ENCODE data around the gene TXNDC15. TPM values are rescaled to one million over a fixed set of nuclear protein-coding genes. Genes with fewer than 3 reads are reported as not detected.

The TXNDC15 gene
- total RNA-seq, 1 experiment from 2014 or later = 47.4 TPM

DNA sequence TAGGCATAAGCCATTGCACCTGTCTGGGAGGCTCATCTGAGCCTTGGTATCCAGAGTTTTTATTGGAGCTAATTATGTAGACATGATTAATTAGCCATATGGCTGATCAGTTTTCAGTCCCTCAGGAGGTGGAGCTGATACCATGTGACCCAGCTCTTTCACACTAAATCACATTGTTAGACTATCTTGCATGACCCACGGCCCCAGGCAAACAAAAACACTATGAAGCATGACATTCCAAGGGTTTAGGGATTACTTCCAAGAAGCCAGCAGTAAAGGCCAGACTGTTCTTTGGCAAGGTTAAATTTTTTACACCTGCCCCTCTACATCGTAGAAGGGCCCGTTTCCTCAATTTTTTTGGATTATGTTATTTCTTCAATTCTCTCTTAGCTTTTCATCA, 33.4 kb upstream of the TXNDC15 start:
- Histone ChIP-seq H3K27ac (ENCODE audit: low read length) (no peak overlapping the region), H3K4me3 (ENCODE audit: low read depth in 2 of 2, low read length in 2 of 2) (no peak overlapping the region), H3K27me3 (ENCODE audit: control insufficient read depth, insufficient read depth, low read length) (no peaks in the 10 kb centered on the region), H3K4me1 (ENCODE audit: control insufficient read depth, insufficient read depth, low read length) (peaks cover 7% of the 10 kb centered on the region), H3K36me3 (ENCODE audit: control insufficient read depth, insufficient read depth, low read length) (no peaks in the 10 kb centered on the region), H3K9me3 (ENCODE audit: control insufficient read depth, insufficient read depth, low read depth, low read length) (no peaks in the 10 kb centered on the region)
- in situ Hi-C loops (cut with HindIII; ENCODE audit: low pct_unique_long_range_greater_than_20kb, low sequenced_read_pairs) (no loop called here), intact Hi-C loops (cut with micrococcal nuclease; ENCODE audit: unreplicated experiment) (no loop called here)
- no TSS peak for BruUV-seq (replicated peaks)
- POLR2A ChIA-PET = no interaction called here
- no peak for TF ChIP-seq POLR2AphosphoS5 (IDR thresholded peaks at IDR 0.05; ENCODE audit: low read depth, low read length)
- TF ChIP-seq, protein P1, sequence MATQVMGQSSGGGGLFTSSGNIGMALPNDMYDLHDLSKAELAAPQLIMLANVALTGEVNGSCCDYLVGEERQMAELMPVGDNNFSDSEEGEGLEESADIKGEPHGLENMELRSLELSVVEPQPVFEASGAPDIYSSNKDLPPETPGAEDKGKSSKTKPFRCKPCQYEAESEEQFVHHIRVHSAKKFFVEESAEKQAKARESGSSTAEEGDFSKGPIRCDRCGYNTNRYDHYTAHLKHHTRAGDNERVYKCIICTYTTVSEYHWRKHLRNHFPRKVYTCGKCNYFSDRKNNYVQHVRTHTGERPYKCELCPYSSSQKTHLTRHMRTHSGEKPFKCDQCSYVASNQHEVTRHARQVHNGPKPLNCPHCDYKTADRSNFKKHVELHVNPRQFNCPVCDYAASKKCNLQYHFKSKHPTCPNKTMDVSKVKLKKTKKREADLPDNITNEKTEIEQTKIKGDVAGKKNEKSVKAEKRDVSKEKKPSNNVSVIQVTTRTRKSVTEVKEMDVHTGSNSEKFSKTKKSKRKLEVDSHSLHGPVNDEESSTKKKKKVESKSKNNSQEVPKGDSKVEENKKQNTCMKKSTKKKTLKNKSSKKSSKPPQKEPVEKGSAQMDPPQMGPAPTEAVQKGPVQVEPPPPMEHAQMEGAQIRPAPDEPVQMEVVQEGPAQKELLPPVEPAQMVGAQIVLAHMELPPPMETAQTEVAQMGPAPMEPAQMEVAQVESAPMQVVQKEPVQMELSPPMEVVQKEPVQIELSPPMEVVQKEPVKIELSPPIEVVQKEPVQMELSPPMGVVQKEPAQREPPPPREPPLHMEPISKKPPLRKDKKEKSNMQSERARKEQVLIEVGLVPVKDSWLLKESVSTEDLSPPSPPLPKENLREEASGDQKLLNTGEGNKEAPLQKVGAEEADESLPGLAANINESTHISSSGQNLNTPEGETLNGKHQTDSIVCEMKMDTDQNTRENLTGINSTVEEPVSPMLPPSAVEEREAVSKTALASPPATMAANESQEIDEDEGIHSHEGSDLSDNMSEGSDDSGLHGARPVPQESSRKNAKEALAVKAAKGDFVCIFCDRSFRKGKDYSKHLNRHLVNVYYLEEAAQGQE (IDR thresholded peaks at IDR 0.05; ENCODE audit: insufficient read depth in 1 of 2, low read depth in 2 of 2, low read length in 1 of 2) = no peak
- no peak for TF ChIP-seq SIN3A (IDR thresholded peaks at IDR 0.05; ENCODE audit: borderline replicate concordance, insufficient read depth, low read depth, low read length)
- TF ChIP-seq, protein P2, sequence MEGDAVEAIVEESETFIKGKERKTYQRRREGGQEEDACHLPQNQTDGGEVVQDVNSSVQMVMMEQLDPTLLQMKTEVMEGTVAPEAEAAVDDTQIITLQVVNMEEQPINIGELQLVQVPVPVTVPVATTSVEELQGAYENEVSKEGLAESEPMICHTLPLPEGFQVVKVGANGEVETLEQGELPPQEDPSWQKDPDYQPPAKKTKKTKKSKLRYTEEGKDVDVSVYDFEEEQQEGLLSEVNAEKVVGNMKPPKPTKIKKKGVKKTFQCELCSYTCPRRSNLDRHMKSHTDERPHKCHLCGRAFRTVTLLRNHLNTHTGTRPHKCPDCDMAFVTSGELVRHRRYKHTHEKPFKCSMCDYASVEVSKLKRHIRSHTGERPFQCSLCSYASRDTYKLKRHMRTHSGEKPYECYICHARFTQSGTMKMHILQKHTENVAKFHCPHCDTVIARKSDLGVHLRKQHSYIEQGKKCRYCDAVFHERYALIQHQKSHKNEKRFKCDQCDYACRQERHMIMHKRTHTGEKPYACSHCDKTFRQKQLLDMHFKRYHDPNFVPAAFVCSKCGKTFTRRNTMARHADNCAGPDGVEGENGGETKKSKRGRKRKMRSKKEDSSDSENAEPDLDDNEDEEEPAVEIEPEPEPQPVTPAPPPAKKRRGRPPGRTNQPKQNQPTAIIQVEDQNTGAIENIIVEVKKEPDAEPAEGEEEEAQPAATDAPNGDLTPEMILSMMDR (IDR thresholded peaks at IDR 0.05) = no peak
- TF ChIP-seq TCF7L2 (IDR thresholded peaks at IDR 0.05; ENCODE audit: low read depth, low read length) = no peak
- DNase-seq (ENCODE audit: low read depth, low spot score) (no peak), ATAC-seq (no peak)
- CTCF ChIA-PET = no interaction called here

DNA sequence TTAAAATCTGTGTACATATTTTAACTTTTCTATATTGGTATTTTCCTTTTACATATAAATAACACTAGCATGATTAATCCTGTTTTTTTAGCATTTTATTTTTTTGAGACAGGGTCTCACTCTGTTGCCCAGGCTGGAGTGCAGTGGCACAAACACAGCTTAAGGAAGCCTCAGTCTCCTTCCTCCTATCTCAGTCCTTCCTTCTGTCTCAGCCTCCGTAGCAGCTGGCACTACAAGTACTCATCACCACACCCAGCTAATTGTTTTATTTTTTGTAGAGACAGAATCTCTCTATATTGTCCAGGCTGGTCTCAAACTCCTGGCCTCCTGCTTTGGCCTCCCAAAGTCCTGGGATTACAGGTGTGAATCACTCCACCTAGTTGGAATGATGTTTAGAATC, 29.9 kb upstream of the TXNDC15 start:
- Histone ChIP-seq H3K27ac (ENCODE audit: low read length) (no peak overlapping the region), H3K27me3 (ENCODE audit: control insufficient read depth, insufficient read depth, low read length) (no peaks in the 10 kb centered on the region), H3K4me1 (ENCODE audit: control insufficient read depth, insufficient read depth, low read length) (peaks cover 9% of the 10 kb centered on the region), H3K9me3 (ENCODE audit: control insufficient read depth, insufficient read depth, low read depth, low read length) (no peaks in the 10 kb centered on the region), H3K4me3 (ENCODE audit: low read depth in 2 of 2, low read length in 2 of 2) (no peak overlapping the region), H3K36me3 (ENCODE audit: control insufficient read depth, insufficient read depth, low read length) (peaks cover 6% of the 10 kb centered on the region)
- in situ Hi-C loops (cut with HindIII; ENCODE audit: low pct_unique_long_range_greater_than_20kb, low sequenced_read_pairs) (no loop called here), intact Hi-C loops (cut with micrococcal nuclease; ENCODE audit: unreplicated experiment) (no loop called here)
- DNase-seq (ENCODE audit: low read depth, low spot score) (no peak), ATAC-seq (no peak)
- ChIA-PET POLR2A (no interaction called here), CTCF (no interaction called here)
- TF ChIP-seq SIN3A (IDR thresholded peaks at IDR 0.05; ENCODE audit: borderline replicate concordance, insufficient read depth, low read depth, low read length) = no peak
- TF ChIP-seq, protein P2 (IDR thresholded peaks at IDR 0.05) = no peak
- TF ChIP-seq, protein P1 (IDR thresholded peaks at IDR 0.05; ENCODE audit: insufficient read depth in 1 of 2, low read depth in 2 of 2, low read length in 1 of 2) = no peak
- TF ChIP-seq TCF7L2 (IDR thresholded peaks at IDR 0.05; ENCODE audit: low read depth, low read length) = no peak
- TF ChIP-seq POLR2AphosphoS5 (IDR thresholded peaks at IDR 0.05; ENCODE audit: low read depth, low read length) = no peak
- BruUV-seq (replicated peaks) = no TSS peak
